NK-92 treated with Interleukin-12 subunit alpha and Interleukin-12 subunit beta, amount 100 ng/mL, for 24 hours (cell line): ENCODE results near the gene ZNF500.
"Not testable (repeated sequence)": the region's sequence is repeated elsewhere in the genome, so short reads cannot be mapped to it uniquely, and the experiment has no call there.

ENCODE experiments used
- DNase-seq: peaks from one replicate; lab custom pipeline; 2025; lab: John Stamatoyannopoulos, UW

The ZNF500 gene

GRCh38 chr16:4744555-4745273 lies 22.2 kb downstream of the ZNF500 start:
- DNase-seq = no peak

GRCh38 chr16:4743226-4743878 lies 23.6 kb downstream of the ZNF500 start:
- DNase-seq = no peak

- not testable (repeated sequence) for DNase-seq
Measured at GRCh38 chr16:4738370-4738769, 28.6 kb downstream of the ZNF500 start.

GRCh38 chr16:4737545-4737944 lies 29.4 kb downstream of the ZNF500 start:
- DNase-seq = no peak

- DNase-seq = no peak
Measured at GRCh38 chr16:4736546-4736945, 30.4 kb downstream of the ZNF500 start.

GRCh38 chr16:4734730-4735535 lies 32.0 kb downstream of the ZNF500 start:
- DNase-seq = peak; percentile 88

GRCh38 chr16:4734063-4734729 lies 32.8 kb downstream of the ZNF500 start, which contains the start of the genes ANKS3 and DNAAF8:
TSS of gene ANKS3 (minus strand) at chr16:4734271. CDS start at chr16:4730149, 4,122 bp downstream.
TSS of gene DNAAF8 (plus strand) at chr16:4734537. CDS start at chr16:4736515, 1,978 bp downstream.
- peak; percentile 81 for DNase-seq

GRCh38 chr16:4733747-4734062 lies 33.3 kb downstream of the ZNF500 start:
- DNase-seq = no peak

GRCh38 chr16:4733211-4733742 lies 33.7 kb downstream of the ZNF500 start:
- DNase-seq = no peak

- no peak for DNase-seq
Measured at GRCh38 chr16:4729876-4730275, 37.1 kb downstream of the ZNF500 start.

- no peak for DNase-seq
Measured at GRCh38 chr16:4728676-4729075, 38.3 kb downstream of the ZNF500 start.

- DNase-seq = no peak
Measured at GRCh38 chr16:4726616-4727015, 40.3 kb downstream of the ZNF500 start.

- no peak for DNase-seq
Measured at GRCh38 chr16:4724661-4725270, 42.2 kb downstream of the ZNF500 start.

- no peak for DNase-seq
Measured at GRCh38 chr16:4723071-4723767, 43.7 kb downstream of the ZNF500 start.

- no peak for DNase-seq
Measured at GRCh38 chr16:4718466-4718865, 48.5 kb downstream of the ZNF500 start.

- no peak for DNase-seq
Measured at GRCh38 chr16:4714996-4715395, 52.0 kb downstream of the ZNF500 start.

- no peak for DNase-seq
Measured at GRCh38 chr16:4713663-4714501, 53.1 kb downstream of the ZNF500 start.

GRCh38 chr16:4709481-4709880 lies 57.5 kb downstream of the ZNF500 start:
- DNase-seq = no peak

- DNase-seq = no peak
Measured at GRCh38 chr16:4706871-4707270, 60.1 kb downstream of the ZNF500 start.

GRCh38 chr16:4704913-4705312 lies 62.0 kb downstream of the ZNF500 start:
- DNase-seq = no peak
